RWPE1 (cell line): ENCODE measurements around the gene CCDC102B.
A peak's percentile ranks its signal among the peaks of the same experiment; 100 is the strongest.

Source experiments
- CTCF ChIA-PET: fragments of 350-600 bp; sonication (Branson Sonifier 250); formaldehyde crosslinking; extraction: SDS; loops from one replicate; lab custom pipeline; 2021; lab: Yijun Ruan, JAX
- POLR2A ChIA-PET: fragments of 400-600 bp; formaldehyde crosslinking; extraction: SDS; loops from one replicate; lab custom pipeline; 2020; ENCODE audit warnings: antibody characterized with exemption; ENCODE audit not compliant: low non-redundant PET; lab: Yijun Ruan, JAX
- DNase-seq: peaks from one replicate; pipeline ENCODE4 v3.0.0; 2012; ENCODE audit warnings: low spot score
- H3K27ac ChIP-seq: fragments of 450-650 bp; 2 replicates; pipeline ENCODE4 v1.5.1; 2017
- TF ChIP-seq, protein P1 (sequence below): fragments of 450-650 bp; conservative IDR thresholded peaks from 2 replicates; pipeline ENCODE4 v1.5.1; 2017; ENCODE audit warnings: low read depth, mild to moderate bottlenecking

Gene CCDC102B

DNA sequence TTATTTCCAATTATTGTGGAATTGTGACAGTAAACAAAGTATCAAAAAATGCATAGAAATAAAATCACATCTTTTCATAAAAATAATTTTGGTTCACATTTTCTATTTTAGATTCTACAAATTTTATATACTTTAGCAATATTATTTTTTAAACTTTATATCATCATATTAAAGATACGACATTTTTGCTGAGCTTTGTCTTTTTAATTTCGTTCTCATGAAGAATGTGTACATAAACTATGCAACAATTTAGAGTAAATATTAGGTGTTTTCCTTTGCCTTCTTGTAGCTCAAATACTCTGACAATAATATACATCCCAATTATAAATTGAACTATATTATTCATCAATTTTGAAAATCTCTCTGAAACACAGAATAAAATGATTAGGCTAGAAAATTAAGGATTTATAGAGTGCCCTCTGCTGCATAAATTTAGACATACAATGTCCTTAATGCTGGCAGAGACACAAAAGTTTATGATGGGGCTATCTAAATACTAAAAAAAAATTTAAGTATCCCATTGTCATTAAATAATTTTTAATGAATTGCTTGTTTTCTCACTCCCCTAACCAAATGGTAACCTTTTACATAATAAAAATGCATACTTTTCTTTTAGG, 45.7 kb downstream of the CCDC102B start:
- no peak overlapping the region for H3K27ac ChIP-seq
- TF ChIP-seq, protein P1, sequence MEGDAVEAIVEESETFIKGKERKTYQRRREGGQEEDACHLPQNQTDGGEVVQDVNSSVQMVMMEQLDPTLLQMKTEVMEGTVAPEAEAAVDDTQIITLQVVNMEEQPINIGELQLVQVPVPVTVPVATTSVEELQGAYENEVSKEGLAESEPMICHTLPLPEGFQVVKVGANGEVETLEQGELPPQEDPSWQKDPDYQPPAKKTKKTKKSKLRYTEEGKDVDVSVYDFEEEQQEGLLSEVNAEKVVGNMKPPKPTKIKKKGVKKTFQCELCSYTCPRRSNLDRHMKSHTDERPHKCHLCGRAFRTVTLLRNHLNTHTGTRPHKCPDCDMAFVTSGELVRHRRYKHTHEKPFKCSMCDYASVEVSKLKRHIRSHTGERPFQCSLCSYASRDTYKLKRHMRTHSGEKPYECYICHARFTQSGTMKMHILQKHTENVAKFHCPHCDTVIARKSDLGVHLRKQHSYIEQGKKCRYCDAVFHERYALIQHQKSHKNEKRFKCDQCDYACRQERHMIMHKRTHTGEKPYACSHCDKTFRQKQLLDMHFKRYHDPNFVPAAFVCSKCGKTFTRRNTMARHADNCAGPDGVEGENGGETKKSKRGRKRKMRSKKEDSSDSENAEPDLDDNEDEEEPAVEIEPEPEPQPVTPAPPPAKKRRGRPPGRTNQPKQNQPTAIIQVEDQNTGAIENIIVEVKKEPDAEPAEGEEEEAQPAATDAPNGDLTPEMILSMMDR = peak; percentile 16; the same call in 1 of the 2 replicates
- POLR2A ChIA-PET = no interaction called here
- no peak for DNase-seq
- CTCF ChIA-PET = no interaction called here

DNA sequence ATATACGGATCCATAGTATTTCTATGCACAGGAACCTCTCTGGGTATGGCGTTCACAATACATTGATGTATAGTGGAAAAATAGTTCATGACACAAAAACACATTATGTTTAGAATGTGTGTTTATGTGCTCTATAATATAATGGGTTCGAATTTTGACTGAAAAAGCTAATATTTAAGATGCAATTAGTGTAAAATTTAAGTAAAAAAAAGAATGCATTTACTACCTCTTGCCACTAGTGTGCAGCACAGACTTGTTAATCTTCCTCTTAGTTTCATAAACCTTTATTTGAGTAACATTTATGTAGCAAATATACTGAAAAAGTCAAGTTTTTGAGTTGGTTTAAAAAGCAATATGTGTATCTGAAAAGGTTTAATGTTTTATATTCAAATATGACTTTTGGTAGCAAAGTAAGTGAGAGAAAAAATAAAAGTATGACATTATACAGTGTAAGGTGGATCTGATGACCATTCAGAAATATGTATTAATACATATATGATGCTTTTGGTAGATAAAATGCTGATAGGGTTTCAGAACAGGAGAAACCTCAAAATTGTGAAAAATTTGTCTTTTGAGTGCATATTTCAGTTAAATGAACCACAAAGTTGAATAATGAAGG, 49.4 kb downstream of the CCDC102B start:
- ChIA-PET POLR2A (no interaction called here), CTCF (interaction anchor here (0.5 kb wide), 1 partner anchor 69 kb away, joined by 4 read pairs; no protein-coding TSS in a partner anchor)
- TF ChIP-seq, protein P1 = peak; percentile 83
- H3K27ac ChIP-seq = no peak overlapping the region
- no peak for DNase-seq

DNA sequence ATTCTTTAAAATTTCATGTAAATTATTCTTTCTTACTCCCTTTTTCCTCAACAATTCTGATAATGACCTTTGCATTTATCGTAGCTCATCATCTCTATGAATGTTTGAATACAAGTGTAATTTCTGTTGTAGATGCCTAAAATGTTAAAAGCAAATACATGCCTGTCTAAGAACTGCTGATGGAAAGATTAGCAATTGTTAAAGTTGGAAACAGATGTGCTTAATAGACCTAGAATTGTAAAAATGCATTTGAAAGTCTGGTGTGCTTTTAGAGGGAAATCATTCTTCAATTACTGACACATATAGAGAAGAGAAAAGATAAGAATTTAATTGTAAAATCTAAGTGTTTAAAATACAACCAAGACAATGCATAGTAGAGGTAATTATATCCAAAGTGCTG, 50.4 kb downstream of the CCDC102B start:
- no peak overlapping the region for H3K27ac ChIP-seq
- POLR2A ChIA-PET = no interaction called here
- CTCF ChIA-PET = no interaction called here
- TF ChIP-seq, protein P1 = no peak
- DNase-seq = no peak

DNA sequence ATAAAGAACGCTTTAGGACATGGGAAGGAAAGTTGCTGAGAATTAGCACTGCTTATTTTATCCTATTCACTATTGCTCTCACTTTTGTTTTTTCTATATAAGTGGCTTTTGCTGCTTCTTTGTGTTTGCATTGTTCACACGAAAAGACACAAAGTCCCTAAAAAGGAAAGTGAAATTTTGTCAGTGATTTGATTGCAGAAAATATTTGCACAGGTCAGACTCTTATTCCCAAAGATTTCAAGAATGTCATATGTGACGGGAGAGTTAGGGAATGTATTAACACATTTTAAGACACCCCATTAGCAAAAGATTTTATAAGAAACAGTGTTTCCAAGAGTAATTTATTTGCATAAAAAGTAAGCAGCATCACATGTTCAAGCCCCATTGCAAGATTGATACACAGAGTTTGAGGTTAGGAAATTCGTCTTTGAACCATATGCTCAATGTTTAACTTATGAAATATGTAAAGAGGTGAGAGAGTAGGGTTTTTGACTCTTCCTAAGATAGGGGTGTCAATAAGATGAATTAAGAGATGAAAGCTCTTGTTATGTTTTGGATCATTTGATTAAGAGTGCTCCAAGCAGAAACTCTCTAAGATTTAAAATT, 57.0 kb downstream of the CCDC102B start:
- ChIA-PET CTCF (interaction anchor here (0.6 kb wide), 1 partner anchor 12 kb away, joined by 3 read pairs; no protein-coding TSS in a partner anchor), POLR2A (no interaction called here)
- TF ChIP-seq, protein P1 = no peak
- DNase-seq = no peak
- no peak overlapping the region for H3K27ac ChIP-seq

DNA sequence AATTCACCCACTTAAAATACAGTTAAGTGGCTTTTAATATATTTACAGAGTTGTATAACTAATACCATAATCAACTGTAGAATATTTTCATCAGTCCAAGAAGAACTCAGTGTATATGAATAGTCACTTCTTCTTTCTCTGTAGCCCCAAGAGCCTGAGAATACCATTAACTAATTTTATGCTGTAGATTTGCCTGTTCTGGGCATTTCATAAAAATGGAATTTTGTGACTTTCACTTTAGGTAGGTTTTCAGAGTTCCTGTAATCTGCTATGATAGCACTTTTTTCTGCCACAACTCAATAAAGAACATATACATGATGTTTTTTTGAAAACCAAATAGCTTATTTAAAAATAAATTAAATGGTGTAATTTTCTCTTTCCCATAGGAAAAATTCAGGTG, 57.6 kb downstream of the CCDC102B start:
- DNase-seq = no peak
- ChIA-PET POLR2A (no interaction called here), CTCF (no interaction called here)
- H3K27ac ChIP-seq = no peak overlapping the region
- TF ChIP-seq, protein P1 = no peak

DNA sequence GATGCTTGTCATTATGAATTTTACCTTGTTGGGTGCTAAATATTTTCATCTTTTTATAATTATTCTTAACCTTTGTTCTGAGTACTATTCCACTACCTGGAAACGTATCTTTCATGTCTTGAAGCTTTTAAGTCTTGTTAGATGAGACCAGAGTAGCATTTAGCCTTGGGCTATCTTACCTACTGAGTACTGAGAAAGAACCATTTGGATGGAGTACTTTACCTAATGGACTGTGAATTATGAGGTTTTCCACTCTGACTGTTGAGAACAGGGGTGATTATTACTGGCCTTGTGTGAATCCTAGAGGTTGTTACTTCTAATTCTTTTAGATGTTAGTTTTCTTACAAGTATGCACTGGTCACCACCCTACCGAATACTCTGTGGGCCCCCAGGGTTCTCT, 63.5 kb downstream of the CCDC102B start:
- no peak overlapping the region for H3K27ac ChIP-seq
- DNase-seq = no peak
- ChIA-PET POLR2A (no interaction called here), CTCF (no interaction called here)
- TF ChIP-seq, protein P1 = no peak
